K562 (cell line): Measurements from ENCODE around the gene SF3B4.

Source experiments
- PML ChIP-seq: IDR thresholded peaks from 2 replicates; pipeline ENCODE4 v1.6.1; 2012; ENCODE audit warnings: low read length, inconsistent platforms
- POLR2A ChIP-seq: fragments of 450-650 bp; conservative IDR thresholded peaks from 2 replicates; pipeline ENCODE4 v1.6.1; 2016

GRCh38 chr1:149917571-149918144 is 9.9 kb downstream of the SF3B4 start, which contains the start of gene SV2A:
- TF ChIP-seq POLR2A (no peak), PML (no peak)
